ENCODE data around the gene TTBK1. TPM values are rescaled to one million over a fixed set of nuclear protein-coding genes. Genes with fewer than 3 reads are reported as not detected.

The TTBK1 gene
- total and polyA plus RNA-seq, 2 of the 4 experiments (the other 2 are of a cell fraction) = 0.02 TPM; not detected in 1

DNA sequence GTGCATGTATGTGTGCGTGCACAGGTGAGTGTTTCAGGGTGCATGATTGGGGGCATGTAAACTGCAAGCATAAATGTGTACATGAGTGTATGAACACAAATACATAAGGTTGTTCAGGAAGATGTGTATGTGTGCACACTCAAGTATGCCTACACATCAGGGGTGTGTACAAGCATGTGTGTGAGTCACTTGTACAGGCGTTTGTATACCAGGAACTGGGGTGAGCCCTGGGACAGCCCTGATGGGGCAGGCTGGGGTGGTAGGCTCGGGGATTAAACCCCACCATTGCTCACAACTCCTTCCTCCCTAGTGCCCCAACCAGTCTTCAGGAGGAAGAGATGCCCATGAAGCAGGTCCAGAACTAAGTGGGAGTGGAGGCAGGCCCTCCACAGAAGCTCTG is 61.1 kb downstream of the TTBK1 start:
- H3K18ac ChIP-seq (ENCODE audit: low read depth, low read length) = no peak overlapping the region
- no peak overlapping the region for H3K56ac ChIP-seq (ENCODE audit: extremely low read depth, insufficient read depth, low read length)
- ATAC-seq (ENCODE audit: low read depth) (no peak), DNase-seq (no peak)
- TF ChIP-seq FOS (IDR thresholded peaks at IDR 0.05; ENCODE audit: low read depth, low read length) = no peak
- TF ChIP-seq, protein P1, sequence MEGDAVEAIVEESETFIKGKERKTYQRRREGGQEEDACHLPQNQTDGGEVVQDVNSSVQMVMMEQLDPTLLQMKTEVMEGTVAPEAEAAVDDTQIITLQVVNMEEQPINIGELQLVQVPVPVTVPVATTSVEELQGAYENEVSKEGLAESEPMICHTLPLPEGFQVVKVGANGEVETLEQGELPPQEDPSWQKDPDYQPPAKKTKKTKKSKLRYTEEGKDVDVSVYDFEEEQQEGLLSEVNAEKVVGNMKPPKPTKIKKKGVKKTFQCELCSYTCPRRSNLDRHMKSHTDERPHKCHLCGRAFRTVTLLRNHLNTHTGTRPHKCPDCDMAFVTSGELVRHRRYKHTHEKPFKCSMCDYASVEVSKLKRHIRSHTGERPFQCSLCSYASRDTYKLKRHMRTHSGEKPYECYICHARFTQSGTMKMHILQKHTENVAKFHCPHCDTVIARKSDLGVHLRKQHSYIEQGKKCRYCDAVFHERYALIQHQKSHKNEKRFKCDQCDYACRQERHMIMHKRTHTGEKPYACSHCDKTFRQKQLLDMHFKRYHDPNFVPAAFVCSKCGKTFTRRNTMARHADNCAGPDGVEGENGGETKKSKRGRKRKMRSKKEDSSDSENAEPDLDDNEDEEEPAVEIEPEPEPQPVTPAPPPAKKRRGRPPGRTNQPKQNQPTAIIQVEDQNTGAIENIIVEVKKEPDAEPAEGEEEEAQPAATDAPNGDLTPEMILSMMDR (conservative IDR thresholded peaks at IDR 0.05; ENCODE audit: low read depth, low read length) = no peak
- TF ChIP-seq MXI1 (IDR thresholded peaks at IDR 0.05; ENCODE audit: borderline replicate concordance, low read depth, low read length) = no peak
- no peak for TF ChIP-seq MAZ (IDR thresholded peaks at IDR 0.05; ENCODE audit: borderline replicate concordance, low read depth, low read length)
- TF ChIP-seq, protein P2, sequence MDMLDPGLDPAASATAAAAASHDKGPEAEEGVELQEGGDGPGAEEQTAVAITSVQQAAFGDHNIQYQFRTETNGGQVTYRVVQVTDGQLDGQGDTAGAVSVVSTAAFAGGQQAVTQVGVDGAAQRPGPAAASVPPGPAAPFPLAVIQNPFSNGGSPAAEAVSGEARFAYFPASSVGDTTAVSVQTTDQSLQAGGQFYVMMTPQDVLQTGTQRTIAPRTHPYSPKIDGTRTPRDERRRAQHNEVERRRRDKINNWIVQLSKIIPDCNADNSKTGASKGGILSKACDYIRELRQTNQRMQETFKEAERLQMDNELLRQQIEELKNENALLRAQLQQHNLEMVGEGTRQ (IDR thresholded peaks at IDR 0.05; ENCODE audit: low read depth, low read length) = no peak
- no peak for TF ChIP-seq CHD1 (IDR thresholded peaks at IDR 0.05; ENCODE audit: low read depth, low read length)
- TF ChIP-seq RAD21 (IDR thresholded peaks at IDR 0.05; ENCODE audit: low read length) = no peak
- no peak for TF ChIP-seq MAFK (IDR thresholded peaks at IDR 0.05; ENCODE audit: low read depth, low read length)
- no peak for TF ChIP-seq NFE2L2 (IDR thresholded peaks at IDR 0.05; ENCODE audit: low read depth, low read length)
- no peak for TF ChIP-seq RFX5 (IDR thresholded peaks at IDR 0.05; ENCODE audit: low read depth, low read length)
- TF ChIP-seq SMC3 (IDR thresholded peaks at IDR 0.05; ENCODE audit: low read depth, low read length) = no peak
- no peak for TF ChIP-seq RCOR1 (IDR thresholded peaks at IDR 0.05; ENCODE audit: insufficient replicate concordance, low read length)
- no peak for TF ChIP-seq POLR2A (IDR thresholded peaks at IDR 0.05; ENCODE audit: low read depth, low read length)
- TF ChIP-seq CEBPB (IDR thresholded peaks at IDR 0.05; ENCODE audit: low read depth, low read length) = no peak
- H4K8ac ChIP-seq (ENCODE audit: low read depth in 2 of 2, low read length in 2 of 2) = no peak overlapping the region
- intact Hi-C loops (cut with micrococcal nuclease) (no loop called here), dilution Hi-C loops (cut with HindIII; ENCODE audit: low sequenced_read_pairs, unreplicated experiment) (no loop called here), in situ Hi-C loops (cut with MboI; ENCODE audit: low sequenced_read_pairs) (no loop called here)
- no peak overlapping the region for H3K4ac ChIP-seq (ENCODE audit: low read depth, low read length)
- H2BK20ac ChIP-seq (ENCODE audit: low read depth, low read length) = no peak overlapping the region
- no peak overlapping the region for H3K9ac ChIP-seq (ENCODE audit: low read depth, low read length)
- no TSS peak for BruUV-seq (replicated peaks)
- ChIA-PET POLR2A (ENCODE audit: unreplicated experiment) (no interaction called here), CTCF (no interaction called here)
- H2AK5ac ChIP-seq (ENCODE audit: low read depth, low read length) = no peak overlapping the region
- no peak overlapping the region for H2BK5ac ChIP-seq (ENCODE audit: low read depth, low read length, poor library complexity, severe bottlenecking)
- no peaks in the 10 kb centered on the region for H3K36me3 ChIP-seq (ENCODE audit: control insufficient read depth, insufficient read depth, low read length)
- no peak overlapping the region for H4K91ac ChIP-seq (ENCODE audit: insufficient read depth, low read depth, low read length)
- no peak overlapping the region for H3K4me3 ChIP-seq (ENCODE audit: insufficient read depth, low read depth, low read length)
- H3K27ac ChIP-seq (ENCODE audit: insufficient read depth, low read length) = no peak overlapping the region
- H2AK9ac ChIP-seq (replicated peaks; ENCODE audit: low read depth, low read length, poor library complexity) = no peak overlapping the region
- H2BK120ac ChIP-seq (ENCODE audit: low read depth, low read length) = no peak overlapping the region
- no peaks in the 10 kb centered on the region; the same call in 1 of the 2 replicates for H4K20me1 ChIP-seq (ENCODE audit: insufficient read depth, low read length)
- no peak overlapping the region for H2BK15ac ChIP-seq (ENCODE audit: low read depth, low read length)
- no peaks in the 10 kb centered on the region for H3K9me1 ChIP-seq (ENCODE audit: insufficient read depth, low read length)
- H3K4me2 ChIP-seq (ENCODE audit: low read depth, low read length) = no peak overlapping the region
- H3K9me3 ChIP-seq (ENCODE audit: control insufficient read depth, insufficient read depth, low read length) = no peaks in the 10 kb centered on the region
- no peak overlapping the region for H3K14ac ChIP-seq (replicated peaks; ENCODE audit: low read depth, low read length)
- H3K27me3 ChIP-seq (ENCODE audit: control insufficient read depth, insufficient read depth, low read length) = peaks cover 55% of the 10 kb centered on the region
- H3K79me1 ChIP-seq (ENCODE audit: low read depth in 1 of 2, low read length in 2 of 2) = no peaks in the 10 kb centered on the region
- no CpG with 5 or more reads among the region's 3 CpGs for WGBS, 2 experiments (ENCODE audit: extremely low coverage in 2 of 2, insufficient read length in 1 of 2)
- H2AFZ ChIP-seq (replicated peaks; ENCODE audit: low read length, poor library complexity) = no peak overlapping the region
- no peak overlapping the region for H3K23ac ChIP-seq (ENCODE audit: low read depth, low read length)
- H4K5ac ChIP-seq (ENCODE audit: low read depth, low read length) = no peak overlapping the region
- no peaks in the 10 kb centered on the region; the same call in 1 of the 2 replicates for H3K4me1 ChIP-seq (ENCODE audit: control insufficient read depth, insufficient read depth, low read length)
